ENCODE results near the gene TIPRL. TPM values are rescaled to one million over a fixed set of nuclear protein-coding genes. Genes with fewer than 3 reads are reported as not detected.

TIPRL gene
- total RNA-seq, 1 donor from 2014 or later: 20.4 TPM

- Histone ChIP-seq H3K27ac (peak overlapping the region; percentile 84), H3K4me1 (peaks cover 32% of the 10 kb centered on the region), H3K4me3 (peak overlapping the region; percentile 75 to 77), H3K27me3 (no peaks in the 10 kb centered on the region), H3K9me3 (no peaks in the 10 kb centered on the region), H3K36me3 (no peaks in the 10 kb centered on the region)
- TF ChIP-seq POLR2A (IDR thresholded peaks at IDR 0.05): no peak
- TF ChIP-seq POLR2AphosphoS5 (IDR thresholded peaks at IDR 0.05; ENCODE audit: insufficient read depth in 1 of 2, low read depth in 1 of 2): no peak
- TF ChIP-seq CTCF (IDR thresholded peaks at IDR 0.05): no peak
- intact Hi-C loops (cut with DNase I): loop anchor here (5.0 to 10.0 kb wide), 2 partner anchors 42 to 51 kb away; partner anchors contain the start of gene TIPRL
- no peak for DNase-seq (ENCODE audit: extremely low spot score in 2 of 2)
Observed at GRCh38 chr1:168135116-168135920, 43.4 kb upstream of the TIPRL start.

- H3K4me3 ChIP-seq: peak overlapping the region; percentile 75 to 77
- H3K36me3 ChIP-seq: no peaks in the 10 kb centered on the region
- no peaks in the 10 kb centered on the region for H3K27me3 ChIP-seq
- peak overlapping the region; percentile 84 for H3K27ac ChIP-seq
- H3K4me1 ChIP-seq: peaks cover 32% of the 10 kb centered on the region
- TF ChIP-seq POLR2A (IDR thresholded peaks at IDR 0.05): no peak
- TF ChIP-seq CTCF (IDR thresholded peaks at IDR 0.05): no peak
- TF ChIP-seq POLR2AphosphoS5 (IDR thresholded peaks at IDR 0.05; ENCODE audit: insufficient read depth in 1 of 2, low read depth in 1 of 2): peak in 1 of 2 donors; percentile 38
- H3K9me3 ChIP-seq: no peaks in the 10 kb centered on the region
- DNase-seq (ENCODE audit: extremely low spot score in 2 of 2): no peak
- intact Hi-C loops (cut with DNase I): loop anchor here (5.0 to 10.0 kb wide), 2 partner anchors 41 to 51 kb away; partner anchors contain the start of gene TIPRL
Observed at GRCh38 chr1:168135921-168136708, 42.6 kb upstream of the TIPRL start.

GRCh38 chr1:168136709-168137514 is 41.9 kb upstream of the TIPRL start, which contains the start of gene GPR161:
GPR161 (minus strand) TSS chr1:168136930; CDS start chr1:168104850, 32,080 bp downstream.
- no peaks in the 10 kb centered on the region for H3K36me3 ChIP-seq
- no peaks in the 10 kb centered on the region for H3K9me3 ChIP-seq
- no peaks in the 10 kb centered on the region for H3K27me3 ChIP-seq
- H3K4me3 ChIP-seq: peak within 1 kb of the TSS; percentile 75 to 77
- H3K4me1 ChIP-seq: peaks cover 32% of the 10 kb centered on the region
- intact Hi-C loops (cut with DNase I): loop anchor here (5.0 to 10.0 kb wide), 2 partner anchors 40 to 52 kb away; partner anchors contain the start of gene TIPRL
- H3K27ac ChIP-seq: peak within 1 kb of the TSS; percentile 84
- DNase-seq (ENCODE audit: extremely low spot score in 2 of 2): peak in 1 of 2 donors; percentile 88
- TF ChIP-seq CTCF (IDR thresholded peaks at IDR 0.05): no peak
- TF ChIP-seq POLR2AphosphoS5 (IDR thresholded peaks at IDR 0.05; ENCODE audit: insufficient read depth in 1 of 2, low read depth in 1 of 2): peak in 1 of 2 donors; percentile 58
- peak in 1 of 2 donors; percentile 14 for TF ChIP-seq POLR2A (IDR thresholded peaks at IDR 0.05)

- Histone ChIP-seq H3K4me1 (peaks cover 32% of the 10 kb centered on the region), H3K27me3 (no peaks in the 10 kb centered on the region), H3K27ac (peak overlapping the region; percentile 84), H3K9me3 (no peaks in the 10 kb centered on the region), H3K4me3 (peak overlapping the region; percentile 75 to 77), H3K36me3 (no peaks in the 10 kb centered on the region)
- no peak for DNase-seq (ENCODE audit: extremely low spot score in 2 of 2)
- intact Hi-C loops (cut with DNase I): loop anchor here (5.0 to 10.0 kb wide), 2 partner anchors 40 to 53 kb away; partner anchors contain the start of gene TIPRL
- TF ChIP-seq POLR2AphosphoS5 (IDR thresholded peaks at IDR 0.05; ENCODE audit: insufficient read depth in 1 of 2, low read depth in 1 of 2) (peak in 1 of 2 donors; percentile 6), CTCF (IDR thresholded peaks at IDR 0.05) (no peak)
Observed at GRCh38 chr1:168137515-168137821, 41.3 kb upstream of the TIPRL start.
